ENCODE data around the gene DNMT3A. TPM values are rescaled to one million over a fixed set of nuclear protein-coding genes. Genes with fewer than 3 reads are reported as not detected.

The DNMT3A gene
- total RNA-seq, 1 experiment from 2014 or later = 8.0 TPM

- no peaks in the 10 kb centered on the region for H3K4me1 Mint-ChIP-seq (ENCODE audit: insufficient read depth, unreplicated experiment)
- no TSS peak for BruUV-seq (replicated peaks)
- no peak overlapping the region for H3K4me3 Mint-ChIP-seq (ENCODE audit: unreplicated experiment)
- no peak for DNase-seq (ENCODE audit: unreplicated experiment)
- H3K27me3 Mint-ChIP-seq (ENCODE audit: insufficient read depth, unreplicated experiment) = no peaks in the 10 kb centered on the region
- no peaks in the 10 kb centered on the region for H3K9me3 Mint-ChIP-seq (ENCODE audit: unreplicated experiment)
- CTCF ChIA-PET = interaction anchor here (0.5 kb wide), 1 partner anchor 272 kb away, joined by 3 read pairs; no protein-coding TSS in a partner anchor
- intact Hi-C loops (cut with micrococcal nuclease) = no loop called here
- POLR2A ChIA-PET = no interaction called here
- TF ChIP-seq CTCF (IDR thresholded peaks at IDR 0.05; ENCODE audit: unreplicated experiment) = no peak
- H3K36me3 Mint-ChIP-seq (ENCODE audit: insufficient read depth, unreplicated experiment) = peaks cover 12% of the 10 kb centered on the region
- no peak overlapping the region for H3K27ac Mint-ChIP-seq (ENCODE audit: low read depth, unreplicated experiment)
These were observed 82.6 kb downstream of the DNMT3A start for GRCh38 chr2:25258847-25259736.

GRCh38 chr2:25257931-25258846 is 83.5 kb downstream of the DNMT3A start:
- no peaks in the 10 kb centered on the region for H3K9me3 Mint-ChIP-seq (ENCODE audit: unreplicated experiment)
- no peak overlapping the region for H3K4me3 Mint-ChIP-seq (ENCODE audit: unreplicated experiment)
- no peak for TF ChIP-seq CTCF (IDR thresholded peaks at IDR 0.05; ENCODE audit: unreplicated experiment)
- no peaks in the 10 kb centered on the region for H3K4me1 Mint-ChIP-seq (ENCODE audit: insufficient read depth, unreplicated experiment)
- ChIA-PET CTCF (interaction anchor here (0.5 kb wide), 1 partner anchor 271 kb away, joined by 3 read pairs; no protein-coding TSS in a partner anchor), POLR2A (interaction anchor here (0.6 kb wide), 1 partner anchor 854 kb away, joined by 3 read pairs; no protein-coding TSS in a partner anchor)
- no peak for DNase-seq (ENCODE audit: unreplicated experiment)
- BruUV-seq (replicated peaks) = no TSS peak
- intact Hi-C loops (cut with micrococcal nuclease) = no loop called here
- H3K36me3 Mint-ChIP-seq (ENCODE audit: insufficient read depth, unreplicated experiment) = peaks cover 14% of the 10 kb centered on the region
- H3K27me3 Mint-ChIP-seq (ENCODE audit: insufficient read depth, unreplicated experiment) = no peaks in the 10 kb centered on the region
- no peak overlapping the region for H3K27ac Mint-ChIP-seq (ENCODE audit: low read depth, unreplicated experiment)

GRCh38 chr2:25257032-25257552 is 84.6 kb downstream of the DNMT3A start:
- POLR2A ChIA-PET = no interaction called here
- Mint-ChIP-seq H3K27me3 (ENCODE audit: insufficient read depth, unreplicated experiment) (no peaks in the 10 kb centered on the region), H3K4me1 (ENCODE audit: insufficient read depth, unreplicated experiment) (no peaks in the 10 kb centered on the region)

More at GRCh38 chr2:25257032-25257552, 84.6 kb downstream of the DNMT3A start:
- TF ChIP-seq CTCF (IDR thresholded peaks at IDR 0.05; ENCODE audit: unreplicated experiment) = no peak
- no peak overlapping the region for H3K27ac Mint-ChIP-seq (ENCODE audit: low read depth, unreplicated experiment)
- intact Hi-C loops (cut with micrococcal nuclease) = no loop called here
- DNase-seq (ENCODE audit: unreplicated experiment) = no peak
- CTCF ChIA-PET = no interaction called here
- peaks cover 14% of the 10 kb centered on the region for H3K36me3 Mint-ChIP-seq (ENCODE audit: insufficient read depth, unreplicated experiment)
- H3K9me3 Mint-ChIP-seq (ENCODE audit: unreplicated experiment) = no peaks in the 10 kb centered on the region
- no TSS peak for BruUV-seq (replicated peaks)
- H3K4me3 Mint-ChIP-seq (ENCODE audit: unreplicated experiment) = no peak overlapping the region
